Sigmoid colon (tissue), 7 donors: ENCODE measurements around the gene NARS2. TPM values are rescaled to one million over a fixed set of nuclear protein-coding genes. Genes with fewer than 3 reads are reported as not detected.
"Not testable (repeated sequence)": the region's sequence is repeated elsewhere in the genome, so short reads cannot be mapped to it uniquely, and the experiment has no call there.

Experiments
- DNase-seq: peaks from one replicate; pipeline ENCODE4 v3.0.0-alpha.2; 2019
- H3K27ac ChIP-seq, 4 donors: fragments of 200-600 bp; sonication (generic); one replicate each; pipeline ENCODE4 v1.5.1; 2016 to 2019; ENCODE audit warnings: mild to moderate bottlenecking in 1 of 4
- H3K27me3 ChIP-seq, 3 donors: fragments of 200-600 bp; sonication (generic); one replicate each; pipeline ENCODE4 v1.5.1; 2019; ENCODE audit warnings: mild to moderate bottlenecking in 1 of 3
- H3K36me3 ChIP-seq, 4 donors: fragments of 200-600 bp; sonication (generic); one replicate each; pipeline ENCODE4 v1.5.1; 2016 to 2019
- H3K4me1 ChIP-seq, 4 donors: fragments of 200-600 bp; sonication (generic); one replicate each; pipeline ENCODE4 v1.5.1; 2017 to 2019
- H3K4me3 ChIP-seq, 4 donors: fragments of 200-600 bp; sonication (generic); one replicate each; pipeline ENCODE4 v1.5.1; 2017 to 2019; ENCODE audit warnings: mild to moderate bottlenecking in 2 of 4, moderate library complexity in 1 of 4
- H3K9me3 ChIP-seq, 4 donors: fragments of 200-600 bp in 3 of 4; sonication (generic) in 3 of 4; one replicate each; pipeline versions ENCODE4 v1.5.1 to v1.6.1; 2013 to 2019
- CTCF ChIP-seq, 4 experiments: fragments of 450-650 bp in 3 of 4; fragments of 200-600 bp in 1 of 4; IDR thresholded peaks; one replicate each; pipeline ENCODE4 v1.5.1; 2016 to 2019; ENCODE audit warnings: antibody characterized with exemption in 4 of 4, mild to moderate bottlenecking in 3 of 4, moderate library complexity in 2 of 4
- EP300 ChIP-seq, 4 donors: sonication (generic); formaldehyde crosslinking; IDR thresholded peaks; one replicate each; pipeline ENCODE4 v1.6.1; 2017; ENCODE audit warnings: antibody characterized with exemption in 4 of 4
- POLR2A ChIP-seq, 2 donors: fragments of 450-650 bp; IDR thresholded peaks; one replicate each; pipeline ENCODE4 v1.6.1; 2016; ENCODE audit warnings: antibody characterized with exemption in 2 of 2, mild to moderate bottlenecking in 2 of 2, moderate library complexity in 2 of 2
- POLR2AphosphoS5 ChIP-seq, 4 donors: sonication (generic); formaldehyde crosslinking; IDR thresholded peaks; one replicate each; pipeline ENCODE4 v1.6.1; 2017; ENCODE audit warnings: antibody characterized with exemption in 4 of 4
- WGBS, 2 donors: extraction: QIAGEN DNeasy Blood & Tissue Kit; methylation state at CpG; one replicate each; pipeline ENCODE4 v1.1.7; 2013; 5-methylcytosine and 5-hydroxymethylcytosine counted together
- intact Hi-C: fragments of 100-400 bp; cut with DNase I; formaldehyde crosslinking; loops from one replicate; pipeline ENCODE4 v1.15.1; 2023
- polyA plus RNA-seq, 3 donors: library from polyadenylated mRNA; stranded (reverse); fragments of 200-250 nt; gene quantifications; one replicate each; pipeline ENCODE4 v1.2.3, GENCODE V29; 2013
- total RNA-seq, 4 donors: library from RNA; depleted of rRNA; stranded (reverse); fragments of >200 nt; gene quantifications; one replicate each; pipeline ENCODE4 v1.1.0, GENCODE V29; 2016
- donor health status: healthy with polysubstance abuse.
- donor health status: Bipolar disorder and iron deficiency.
- donor health status: healthy.

Gene NARS2
- total and polyA plus RNA-seq, 7 donors, result 7.8 to 22.2 (median 13.6) TPM

GRCh38 chr11:78572394-78572793 is 2.3 kb downstream of the NARS2 start:
- Histone ChIP-seq H3K27ac (no peak overlapping the region), H3K27me3 (no peaks in the 10 kb centered on the region), H3K4me3 (no peak overlapping the region), H3K4me1 (peaks cover 0 to 20% (median 15%) of the 10 kb centered on the region in 4 donors), H3K9me3 (no peaks in the 10 kb centered on the region), H3K36me3 (peaks cover 0 to 34% (median 8%) of the 10 kb centered on the region in 4 donors)
- TF ChIP-seq CTCF (IDR thresholded peaks at IDR 0.05), result no peak
- no peak for TF ChIP-seq POLR2AphosphoS5 (IDR thresholded peaks at IDR 0.05)
- TF ChIP-seq EP300 (IDR thresholded peaks at IDR 0.05), result no peak
- no peak for TF ChIP-seq POLR2A (IDR thresholded peaks at IDR 0.05)
- no peak for DNase-seq
- 85 to 90% methylated on average over 4 of the region's 4 CpGs for WGBS, 2 donors
- intact Hi-C loops, result loop anchor here (2.0 to 10.0 kb wide), 3 partner anchors 155 to 578 kb away; partner anchors contain the start of genes ALG8, GAB2 and INTS4

GRCh38 chr11:78570031-78570430 is 4.6 kb downstream of the NARS2 start:
- WGBS, 2 donors, result 96 to 99% methylated on average over 6 of the region's 6 CpGs
- intact Hi-C loops, result loop anchor here (5.0 to 10.0 kb wide), 2 partner anchors 153 to 575 kb away; partner anchors contain the start of genes GAB2 and INTS4
- H3K36me3 ChIP-seq, result peaks cover 0 to 55% (median 12%) of the 10 kb centered on the region in 4 donors
- DNase-seq, result no peak
- H3K9me3 ChIP-seq, result no peaks in the 10 kb centered on the region
- TF ChIP-seq CTCF (IDR thresholded peaks at IDR 0.05) (no peak), POLR2A (IDR thresholded peaks at IDR 0.05) (no peak), POLR2AphosphoS5 (IDR thresholded peaks at IDR 0.05) (no peak), EP300 (IDR thresholded peaks at IDR 0.05) (no peak)
- H3K4me3 ChIP-seq, result no peak overlapping the region
- H3K27me3 ChIP-seq, result no peaks in the 10 kb centered on the region
- peaks cover 0 to 14% (median 11%) of the 10 kb centered on the region in 4 donors for H3K4me1 ChIP-seq
- H3K27ac ChIP-seq, result no peak overlapping the region

- H3K27me3 ChIP-seq, result no peaks in the 10 kb centered on the region
- no peak overlapping the region for H3K27ac ChIP-seq
- H3K4me1 ChIP-seq, result peaks cover 0 to 9% (median 7%) of the 10 kb centered on the region in 4 donors
- no peaks in the 10 kb centered on the region for H3K9me3 ChIP-seq
- intact Hi-C loops, result no loop called here
- 64 to 72% methylated on average over 8 of the region's 8 CpGs for WGBS, 2 donors
- no peak overlapping the region for H3K4me3 ChIP-seq
- H3K36me3 ChIP-seq, result peaks cover 0 to 58% (median 14%) of the 10 kb centered on the region in 4 donors
- no peak for DNase-seq
- TF ChIP-seq CTCF (IDR thresholded peaks at IDR 0.05), result no peak
- TF ChIP-seq POLR2AphosphoS5 (IDR thresholded peaks at IDR 0.05), result no peak
These were observed 7.5 kb downstream of the NARS2 start for GRCh38 chr11:78567209-78567608.

- H3K27ac ChIP-seq, result no peak overlapping the region
- TF ChIP-seq CTCF (IDR thresholded peaks at IDR 0.05), result peak in 3 of 4 experiments; percentile 58 to 67 (median 61)
- no peak for TF ChIP-seq POLR2AphosphoS5 (IDR thresholded peaks at IDR 0.05)
- H3K27me3 ChIP-seq, result no peaks in the 10 kb centered on the region
- H3K4me1 ChIP-seq, result peaks cover 0 to 25% (median 18%) of the 10 kb centered on the region in 4 donors
- H3K36me3 ChIP-seq, result peaks cover 0 to 44% (median 8%) of the 10 kb centered on the region in 4 donors
- WGBS, 2 donors, result 25 to 30% methylated on average over 1 of the region's 1 CpG
- no peak overlapping the region for H3K4me3 ChIP-seq
- no peak for DNase-seq
- intact Hi-C loops, result loop anchor here (2.0 to 5.0 kb wide), 2 partner anchors 336 to 417 kb away; no protein-coding TSS in a partner anchor
- H3K9me3 ChIP-seq, result no peaks in the 10 kb centered on the region
These were observed 9.9 kb downstream of the NARS2 start for GRCh38 chr11:78564490-78565467.

- not testable (repeated sequence) for H3K27ac ChIP-seq, H3K27me3 ChIP-seq, H3K4me3 ChIP-seq, DNase-seq, H3K9me3 ChIP-seq
- Histone ChIP-seq H3K4me1 (peaks cover 0 to 25% (median 18%) of the 10 kb centered on the region in 4 donors), H3K36me3 (peaks cover 0 to 36% (median 8%) of the 10 kb centered on the region in 4 donors)
- intact Hi-C loops, result loop anchor here (2.0 to 5.0 kb wide), 2 partner anchors 335 to 417 kb away; no protein-coding TSS in a partner anchor
- 62 to 84% methylated on average over 4 of the region's 4 CpGs for WGBS, 2 donors
These were observed 10.6 kb downstream of the NARS2 start for GRCh38 chr11:78564037-78564436.

GRCh38 chr11:78563090-78563489 is 11.6 kb downstream of the NARS2 start:
- H3K4me1 ChIP-seq, result peaks cover 0 to 25% (median 18%) of the 10 kb centered on the region in 4 donors
- 94% methylated on average over 12 of the region's 12 CpGs for WGBS, 2 donors
- peak overlapping the region in 2 of 4 donors; percentile 38 to 63 for H3K27ac ChIP-seq
- H3K9me3 ChIP-seq, H3K4me3 ChIP-seq, H3K27me3 ChIP-seq, DNase-seq: not testable (repeated sequence)
- peaks cover 0 to 32% (median 7%) of the 10 kb centered on the region in 4 donors for H3K36me3 ChIP-seq
- intact Hi-C loops, result loop anchor here (5.0 kb wide), 1 partner anchor 416 kb away; no protein-coding TSS in a partner anchor
